Astrocyte of the hippocampus (primary cell): ENCODE measurements around the gene NNT.
"Not testable (repeated sequence)": the region's sequence is repeated elsewhere in the genome, so short reads cannot be mapped to it uniquely, and the experiment has no call there.

Experiments
- DNase-seq: peaks from one replicate; pipeline ENCODE4 v3.0.0; 2011; ENCODE audit warnings: low read depth, low spot score

Gene NNT

DNA sequence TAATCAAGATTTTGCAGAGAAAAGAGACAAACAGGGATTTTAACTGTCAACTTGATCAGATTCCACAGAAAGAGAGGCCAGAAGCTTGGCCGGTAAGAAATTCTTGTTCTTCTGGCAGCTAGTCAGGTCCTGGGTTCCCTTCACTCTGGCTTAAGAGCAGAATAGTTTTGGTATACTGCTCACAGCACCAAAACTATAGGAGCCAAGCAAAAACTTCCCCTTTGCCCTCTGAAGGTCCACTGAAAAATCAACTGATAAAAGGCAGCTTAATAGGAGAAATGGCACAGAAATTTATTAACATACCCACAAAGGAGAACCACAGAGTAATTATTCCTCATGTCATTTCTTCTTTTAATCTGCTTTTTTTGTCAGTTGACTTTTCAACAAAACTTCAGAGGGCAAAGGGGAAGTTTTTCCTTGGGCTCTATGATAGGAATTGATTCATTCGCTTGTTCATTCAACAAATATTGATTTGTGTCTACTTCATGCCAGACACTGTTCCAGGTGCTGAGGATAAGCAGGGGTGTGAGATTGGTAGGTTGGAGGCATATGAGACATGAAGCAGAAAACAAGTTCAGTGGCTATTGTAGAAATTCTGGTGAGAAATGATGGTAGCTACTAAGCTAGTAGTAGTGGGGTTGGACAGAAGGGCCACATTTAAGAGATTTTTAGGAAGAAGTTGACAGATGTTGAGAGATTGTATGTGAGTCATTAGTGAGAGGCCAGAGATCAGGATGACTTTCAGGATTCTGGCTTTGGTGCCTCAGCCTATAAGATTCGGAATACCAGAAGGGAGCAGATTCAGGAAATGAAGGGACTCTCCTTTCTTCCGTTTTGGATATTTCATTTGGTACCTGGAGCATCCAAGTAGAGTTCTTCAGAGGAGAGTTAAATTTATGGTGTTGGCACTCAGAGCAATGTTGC is 20.6 kb upstream of the NNT start:
- no peak for DNase-seq

- no peak for DNase-seq
Measured at GRCh38 chr5:43583724-43584123, 19.3 kb upstream of the NNT start.

DNA sequence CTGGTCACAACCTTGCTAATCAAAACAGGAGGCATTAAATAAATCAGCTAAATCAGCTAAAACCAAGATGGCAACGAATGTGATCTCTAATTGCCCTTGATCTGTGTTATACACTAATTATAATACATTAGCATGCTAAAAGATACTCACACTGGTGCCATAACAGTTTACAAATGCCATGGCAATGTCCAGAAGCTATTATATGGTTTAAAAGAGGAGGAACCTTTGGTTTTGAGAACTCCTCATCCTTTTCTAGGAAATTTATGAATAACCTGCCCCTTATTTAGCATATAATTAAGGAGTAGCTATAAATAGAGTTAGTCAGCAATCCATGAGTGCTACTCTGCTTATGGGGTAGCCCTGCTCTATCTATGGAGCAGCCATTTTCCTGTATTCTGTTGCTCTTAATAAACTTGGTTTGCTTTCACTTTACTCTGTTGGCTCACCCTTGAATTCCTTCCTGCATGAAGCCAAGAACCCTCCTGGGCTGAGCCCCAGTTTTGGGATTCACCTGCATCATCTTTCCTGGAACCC is 18.7 kb upstream of the NNT start:
- DNase-seq, result no peak

- DNase-seq, result no peak
Measured at GRCh38 chr5:43588842-43589241, 14.1 kb upstream of the NNT start.

DNA sequence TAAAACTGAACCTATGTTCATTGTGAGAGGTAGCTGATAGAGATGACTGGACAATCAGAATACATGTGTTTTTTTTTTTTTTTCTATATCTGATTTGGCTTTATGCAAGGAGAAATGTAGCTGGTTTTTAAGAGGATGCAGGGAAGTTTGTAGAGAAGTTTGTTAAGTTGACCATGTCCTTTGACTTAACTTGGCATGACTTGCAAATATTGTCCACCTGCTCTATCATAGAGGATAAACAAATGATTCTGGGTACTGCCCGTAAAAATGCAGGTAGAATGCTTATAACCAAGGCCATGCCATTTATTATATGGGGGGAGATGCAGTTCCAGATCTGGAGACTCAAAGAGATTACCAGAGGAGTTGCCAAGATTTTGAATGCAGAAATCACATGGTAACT is 13.7 kb upstream of the NNT start:
- DNase-seq, result no peak

- DNase-seq, result no peak
Measured at GRCh38 chr5:43590700-43591099, 12.3 kb upstream of the NNT start.

DNA sequence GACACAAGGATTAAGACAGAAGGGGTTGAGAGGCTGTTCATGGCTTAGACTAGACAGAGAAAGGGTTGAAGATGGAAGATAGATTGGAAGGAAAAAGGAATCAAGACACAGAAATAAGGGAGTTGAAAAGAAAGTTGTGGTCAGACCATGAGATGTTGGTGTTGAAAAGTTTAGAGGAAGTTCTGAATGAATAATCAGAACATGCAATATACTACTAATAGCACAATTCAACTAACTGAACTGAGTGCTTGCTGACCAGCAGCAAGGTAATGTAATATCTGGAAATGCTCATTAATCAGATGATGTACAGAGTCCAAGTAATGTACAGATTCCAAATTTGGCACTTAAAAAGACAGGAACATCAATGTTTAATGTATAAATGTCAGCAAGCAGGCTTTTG is 10.6 kb upstream of the NNT start:
- no peak for DNase-seq

GRCh38 chr5:43598927-43599326 is 4.1 kb upstream of the NNT start:
- DNase-seq, result not testable (repeated sequence)

DNA sequence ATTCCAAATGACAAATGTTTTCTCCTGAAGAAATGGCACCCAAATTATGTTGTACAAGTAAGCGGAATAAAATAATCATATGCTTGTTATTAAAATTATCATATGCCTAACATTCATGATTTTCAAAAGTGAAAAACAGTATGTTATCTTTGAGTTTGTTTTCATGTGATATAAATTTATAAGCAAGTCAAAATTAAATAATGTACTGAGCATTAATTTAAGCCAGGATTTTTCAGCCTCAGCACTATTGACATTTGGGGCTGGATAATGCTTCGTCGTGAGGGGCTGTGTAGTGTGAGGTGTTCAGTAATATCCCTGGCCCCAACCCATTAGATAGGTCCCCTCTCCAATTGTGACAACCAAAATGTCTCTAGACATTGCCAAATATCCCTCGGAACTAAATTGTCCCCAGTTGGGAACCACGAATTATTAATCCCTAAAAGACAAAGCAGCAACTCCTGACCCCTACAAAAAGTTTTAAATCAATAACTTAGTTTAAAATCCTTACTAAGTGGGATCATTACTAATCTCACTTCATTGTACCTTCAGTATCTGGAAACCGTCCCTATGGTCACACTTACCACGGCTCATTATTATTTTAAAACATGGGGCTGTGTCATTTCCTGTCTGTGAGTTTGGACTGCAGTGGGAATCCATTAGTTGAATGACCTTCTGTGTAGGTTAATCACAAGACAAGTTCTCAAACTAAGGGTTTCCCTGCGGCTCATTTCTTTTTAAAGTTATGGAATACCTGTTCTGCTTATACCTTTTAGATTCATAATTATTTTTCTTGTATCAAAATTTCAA is 1.3 kb upstream of the NNT start:
- DNase-seq, result peak; percentile 37

- DNase-seq, result peak; percentile 66
Measured at GRCh38 chr5:43603344-43604217, 601 bp downstream of the NNT start.

GRCh38 chr5:43604699-43605098 is 1.7 kb downstream of the NNT start:
- DNase-seq, result no peak

DNA sequence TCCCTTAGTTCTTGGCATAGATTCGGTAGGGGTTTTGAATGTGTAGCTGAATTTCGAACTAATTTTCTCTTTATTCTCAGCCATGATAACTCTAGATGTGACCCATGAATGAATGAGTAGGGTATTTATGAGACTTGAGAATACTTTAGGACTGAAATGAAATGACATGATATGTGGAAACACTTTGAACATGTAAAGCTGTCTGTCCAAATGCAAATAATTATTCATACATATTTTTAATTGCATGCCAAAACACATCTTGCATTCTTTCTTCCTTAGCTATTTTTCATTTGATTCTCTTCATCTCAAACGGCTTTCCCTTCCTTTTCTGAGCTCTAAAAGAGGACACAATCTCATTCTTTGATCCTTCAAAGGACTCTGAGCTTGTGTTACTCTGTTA is 3.4 kb downstream of the NNT start:
- no peak for DNase-seq

GRCh38 chr5:43608406-43608805 is 5.4 kb downstream of the NNT start:
- DNase-seq, result no peak

DNA sequence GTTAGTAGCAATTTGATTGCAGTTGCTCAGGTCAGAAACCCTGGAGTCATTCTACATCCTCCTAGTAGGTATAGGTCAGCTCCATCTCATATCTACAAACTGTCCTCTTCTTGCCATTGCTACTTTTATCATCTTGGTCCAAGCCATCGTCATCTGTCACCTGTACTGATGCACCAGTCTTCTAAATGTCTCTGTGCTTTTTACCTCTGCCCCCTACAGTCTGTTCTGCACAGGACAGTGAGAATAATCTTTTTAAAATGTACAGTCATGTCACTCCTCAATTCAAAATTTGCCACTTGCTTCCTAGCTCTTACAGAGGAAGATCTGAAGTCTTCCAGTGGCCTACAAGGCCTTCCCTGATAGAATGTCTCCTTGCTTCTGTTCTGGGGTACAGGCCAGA is 6.8 kb downstream of the NNT start:
- DNase-seq, result no peak

DNA sequence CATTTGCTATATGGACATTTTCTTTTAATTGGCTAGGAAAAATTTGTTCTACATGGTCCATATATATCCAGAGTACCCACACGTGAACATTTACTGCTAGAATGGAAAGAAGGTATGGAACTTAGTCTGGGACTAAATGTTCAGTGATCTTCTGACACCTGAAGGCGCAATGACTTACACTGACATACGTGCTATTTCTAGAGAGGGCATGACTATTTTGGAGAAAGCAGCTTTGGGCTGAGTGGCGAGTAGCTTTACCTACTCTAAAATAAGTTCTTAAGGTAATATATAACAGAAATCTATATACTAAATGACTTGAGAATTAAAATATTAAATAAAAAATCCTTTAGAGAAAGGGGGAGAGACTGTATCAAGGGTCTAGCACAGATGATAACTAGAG is 10.4 kb downstream of the NNT start:
- no peak for DNase-seq

DNA sequence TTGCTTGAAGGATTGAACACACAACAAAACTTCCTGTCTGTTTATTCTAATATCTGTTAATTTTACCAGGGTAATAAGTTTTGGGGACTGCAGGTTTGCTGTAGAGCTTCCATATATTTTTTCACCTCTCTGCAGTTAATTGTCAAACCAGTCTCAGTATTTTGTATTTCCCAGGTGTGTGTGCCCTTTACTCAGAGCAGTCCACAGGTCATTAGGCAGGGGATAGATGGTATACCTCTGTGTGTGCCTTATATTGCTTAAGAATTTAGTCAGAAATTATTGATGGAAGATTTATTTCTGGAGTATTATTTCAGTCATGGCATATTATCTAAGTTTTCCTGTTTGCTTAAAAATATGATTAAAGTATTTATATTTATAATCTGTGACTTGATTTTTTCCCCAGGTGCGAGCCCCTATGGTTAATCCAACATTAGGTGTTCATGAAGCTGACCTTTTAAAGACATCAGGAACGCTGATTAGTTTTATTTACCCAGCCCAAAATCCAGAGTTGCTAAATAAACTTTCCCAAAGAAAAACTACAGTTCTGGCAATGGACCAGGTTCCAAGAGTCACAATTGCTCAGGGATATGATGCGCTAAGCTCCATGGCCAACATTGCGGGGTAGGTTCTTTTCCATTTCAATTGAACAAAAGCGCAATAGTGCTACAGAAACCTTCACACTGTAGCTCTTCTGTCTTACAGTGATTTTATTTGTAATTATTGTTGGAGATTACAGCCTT is 12.6 kb downstream of the NNT start:
- DNase-seq, result no peak

DNA sequence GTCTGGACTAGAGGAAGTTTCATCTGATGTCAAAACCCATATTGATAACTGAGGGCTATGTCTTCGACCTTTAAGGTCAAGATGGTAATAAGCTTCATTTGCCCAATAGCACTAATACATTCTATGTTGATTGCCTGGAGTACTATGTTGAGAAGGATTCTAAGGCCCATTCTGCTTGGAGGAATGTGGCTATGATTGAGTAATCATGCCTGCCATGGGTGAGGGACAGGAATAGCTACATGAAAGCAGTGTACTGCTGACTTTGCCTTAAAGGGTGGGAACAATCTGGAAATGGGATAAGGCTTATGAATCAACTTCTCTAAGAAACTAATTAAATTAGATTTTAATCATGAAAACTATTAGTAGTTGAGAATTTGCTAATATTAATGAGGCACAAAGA is 13.6 kb downstream of the NNT start:
- peak; percentile 47 for DNase-seq

DNA sequence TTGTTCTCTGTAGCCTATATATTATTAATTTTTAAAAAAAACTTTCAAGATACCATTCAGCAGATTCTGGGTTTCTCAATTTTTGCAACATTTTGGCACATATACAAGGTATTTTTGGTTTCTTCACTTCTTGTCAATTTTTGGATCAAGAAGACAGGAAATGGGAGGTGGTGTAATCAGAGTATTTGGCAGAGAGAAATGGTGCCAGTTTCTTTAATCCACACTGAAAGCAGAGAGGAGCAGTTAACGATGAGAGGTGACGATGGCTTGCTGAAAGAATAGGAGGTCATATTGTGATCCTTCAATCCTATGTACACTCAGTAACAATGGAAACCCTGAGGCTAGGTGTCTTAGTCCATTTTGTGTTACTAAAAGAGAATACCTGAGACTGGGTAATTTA is 16.4 kb downstream of the NNT start:
- no peak for DNase-seq

DNA sequence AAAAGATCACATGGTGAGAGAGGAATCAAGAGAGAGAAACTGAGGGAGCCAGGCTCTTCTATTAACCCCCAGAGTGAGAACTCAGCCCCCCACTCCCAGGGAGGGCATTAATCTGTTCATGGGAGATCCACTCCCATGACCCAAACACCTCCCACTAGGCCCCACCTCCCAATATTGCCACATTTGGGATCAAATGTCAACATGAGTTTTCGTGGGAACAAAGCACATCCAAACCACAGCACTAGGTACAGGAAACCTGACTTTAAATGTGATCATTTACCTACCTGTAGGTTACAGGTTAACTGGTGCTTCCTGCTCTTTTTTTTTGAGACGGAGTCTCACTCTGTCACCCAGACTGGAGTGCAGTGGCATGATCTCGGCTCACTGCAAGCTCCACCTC is 16.9 kb downstream of the NNT start:
- DNase-seq, result no peak

DNA sequence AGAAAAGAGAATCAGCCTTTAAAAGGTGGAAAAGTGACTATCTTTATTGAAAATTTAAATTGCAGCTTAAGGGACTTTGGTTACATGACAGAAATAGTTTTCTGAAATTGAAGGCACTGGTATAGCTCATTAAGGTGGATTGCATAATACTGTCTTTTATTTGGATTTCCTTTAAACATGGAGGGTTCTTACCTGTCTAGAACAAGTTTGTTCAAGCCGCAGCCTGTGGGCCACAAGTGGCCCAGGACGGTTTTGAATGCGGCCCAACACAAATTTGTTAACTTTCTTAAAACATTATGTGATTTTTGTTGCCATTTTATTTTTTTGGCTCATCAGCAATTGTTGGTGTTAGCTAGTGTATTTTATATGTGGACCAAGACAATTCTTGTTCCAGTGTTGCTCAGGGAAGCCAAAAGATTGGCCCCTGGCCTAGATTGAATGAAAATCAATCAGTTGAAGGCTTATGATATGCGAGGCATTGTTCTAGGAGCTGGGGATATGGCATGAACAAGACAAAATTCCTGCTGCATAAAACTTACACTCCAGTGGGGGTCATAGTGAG is 18.0 kb downstream of the NNT start:
- no peak for DNase-seq

DNA sequence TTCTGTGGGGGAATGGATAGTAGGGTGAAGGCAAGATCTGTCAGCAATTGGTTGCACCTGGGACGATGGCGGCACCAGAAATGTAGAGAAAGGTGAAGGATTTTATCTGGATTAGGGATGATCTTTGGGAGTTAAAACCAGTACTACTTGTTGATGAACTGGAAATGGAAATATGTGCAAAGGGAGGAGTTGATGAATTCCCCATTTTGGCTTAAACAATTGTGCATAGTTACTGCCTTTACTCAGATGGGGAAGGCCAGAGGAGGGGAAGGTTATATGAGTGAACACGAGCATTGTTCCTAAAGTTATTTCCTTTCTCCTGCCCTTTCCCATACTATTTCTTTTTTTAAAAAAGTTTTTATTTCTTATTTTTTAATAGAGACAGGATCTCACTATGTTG is 19.1 kb downstream of the NNT start:
- no peak for DNase-seq
